H1 (cell line): ENCODE data around the gene RPS21. TPM values are rescaled to one million over a fixed set of nuclear protein-coding genes. Genes with fewer than 3 reads are reported as not detected.

ENCODE experiments used
- CTCF ChIA-PET: fragments of 300-600 bp; sonication (Branson Sonifier 250); formaldehyde crosslinking; loops from one replicate; lab custom pipeline; 2021; ENCODE audit not compliant: partially characterized antibody; lab: Charles Lee
- POLR2A ChIA-PET: fragments of 300-600 bp; sonication (Branson Sonifier 250); formaldehyde crosslinking; loops from one replicate; lab custom pipeline; 2021; ENCODE audit warnings: inconsistent platforms; ENCODE audit not compliant: partially characterized antibody; lab: Charles Lee
- DNase-seq, 2 experiments: peaks; one replicate each; pipeline versions ENCODE4 v3.0.0 to v3.0.0-alpha.2; 2010 to 2022; ENCODE audit warnings: low spot score in 2 of 2, low read depth in 1 of 2, mixed read lengths in 1 of 2
- FAIRE-seq: peaks from 2 replicates; lab custom pipeline; 2011; peaks lifted over from hg19 to GRCh38; lab: Jason Lieb, UNC
- H2AFZ ChIP-seq: 2 replicates; pipeline ENCODE4 v1.8.1; 2012; ENCODE audit warnings: low read length, inconsistent platforms
- H2AK5ac ChIP-seq: 2 replicates; pipeline ENCODE4 v1.6.1; 2013; ENCODE audit warnings: low read depth, low read length
- H2BK120ac ChIP-seq: replicated peaks from 2 replicates; pipeline ENCODE3; 2013; ENCODE audit warnings: low read depth, low read length, inconsistent platforms
- H2BK12ac ChIP-seq: 2 replicates; pipeline ENCODE4 v1.6.1; 2013; ENCODE audit warnings: low read depth, low read length
- H2BK15ac ChIP-seq: 2 replicates; pipeline ENCODE4 v1.6.1; 2013; ENCODE audit warnings: low read length
- H2BK20ac ChIP-seq: 2 replicates; pipeline ENCODE4 v1.6.1; 2013; ENCODE audit warnings: low read length
- H2BK5ac ChIP-seq: 2 replicates; pipeline ENCODE4 v1.6.1; 2013; ENCODE audit warnings: low read depth, low read length
- H3K14ac ChIP-seq: 2 replicates; pipeline ENCODE4 v1.6.1; 2013; ENCODE audit warnings: inconsistent platforms; ENCODE audit not compliant: insufficient read length
- H3K18ac ChIP-seq: 2 replicates; pipeline ENCODE4 v1.6.1; 2013; ENCODE audit warnings: low read length; ENCODE audit errors: extremely low read depth
- H3K23ac ChIP-seq: 2 replicates; pipeline ENCODE4 v1.6.1; 2013; ENCODE audit warnings: inconsistent platforms; ENCODE audit not compliant: insufficient read length
- H3K23me2 ChIP-seq: 2 replicates; pipeline ENCODE4 v1.6.1; 2013; ENCODE audit warnings: low read depth, low read length
- H3K27ac ChIP-seq: 2 replicates; pipeline ENCODE4 v1.6.1; 2011; ENCODE audit warnings: low read depth, low read length, inconsistent platforms
- H3K27me3 ChIP-seq, 4 experiments: replicated peaks in 1 of 4; 1 replicate in 1 of 4; 2 replicates in 3 of 4; pipeline versions ENCODE4 v1.6.1 to v1.8.1; 2011 to 2013; ENCODE audit warnings: low read length in 3 of 4, mild to moderate bottlenecking in 3 of 4, inconsistent platforms in 2 of 4, mixed read lengths in 2 of 4, moderate library complexity in 1 of 4; ENCODE audit not compliant: control insufficient read depth in 3 of 4, insufficient read depth in 3 of 4; ENCODE audit errors: extremely low read depth in 1 of 4
- H3K36me3 ChIP-seq, 4 experiments: 2 replicates each; pipeline versions ENCODE4 v1.6.1 to v1.8.1; 2011 to 2013; ENCODE audit warnings: mild to moderate bottlenecking in 4 of 4, low read length in 3 of 4, moderate library complexity in 2 of 4, control low read depth in 1 of 4, inconsistent platforms in 1 of 4; ENCODE audit not compliant: insufficient read depth in 4 of 4, control insufficient read depth in 2 of 4
- H3K4ac ChIP-seq: replicated peaks from 2 replicates; pipeline ENCODE3; 2013; ENCODE audit warnings: low read length, low read depth, mixed read lengths, inconsistent platforms; ENCODE audit not compliant: insufficient read length
- H3K4me1 ChIP-seq, 4 experiments: replicated peaks in 1 of 4; 1 replicate in 1 of 4; 2 replicates in 3 of 4; pipeline versions ENCODE4 v1.6.1 to v1.8.1; 2011 to 2013; ENCODE audit warnings: low read length in 3 of 4, inconsistent platforms in 2 of 4, mixed read lengths in 1 of 4; ENCODE audit not compliant: insufficient read depth in 4 of 4, control insufficient read depth in 3 of 4
- H3K4me2 ChIP-seq, 2 experiments: 2 replicates each; pipeline versions ENCODE4 v1.6.1 to v1.8.1; 2011 to 2013; ENCODE audit warnings: low read depth in 2 of 2, low read length in 2 of 2, control low read depth in 1 of 2, inconsistent platforms in 1 of 2, mild to moderate bottlenecking in 1 of 2; ENCODE audit not compliant: insufficient read depth in 1 of 2
- H3K4me3 ChIP-seq, 4 experiments: fragments of 200-600, 300-600 bp in 1 of 4; sonication (generic), shearing (Covaris generic), sonication (Bioruptor Twin) in 1 of 4; 2 replicates each; pipeline versions ENCODE4 v1.5.1 to v1.8.1; 2011 to 2016; ENCODE audit warnings: low read length in 4 of 4, low read depth in 3 of 4, control low read depth in 2 of 4, inconsistent platforms in 2 of 4, mild to moderate bottlenecking in 2 of 4, mixed read lengths in 1 of 4, moderate library complexity in 1 of 4; ENCODE audit not compliant: insufficient read depth in 2 of 4; ENCODE audit errors: extremely low read depth in 1 of 4
- H3K56ac ChIP-seq: replicated peaks from 2 replicates; pipeline ENCODE3; 2013; ENCODE audit warnings: low read depth, mild to moderate bottlenecking, mixed read lengths, low read length, inconsistent platforms; ENCODE audit not compliant: insufficient read length
- H3K79me1 ChIP-seq: 2 replicates; pipeline ENCODE4 v1.6.1; 2013; ENCODE audit warnings: low read depth, low read length, control low read depth
- H3K79me2 ChIP-seq, 2 experiments: 2 replicates each; pipeline versions ENCODE4 v1.6.1 to v1.8.1; 2012 to 2013; ENCODE audit warnings: low read length in 2 of 2, mild to moderate bottlenecking in 2 of 2, inconsistent platforms in 1 of 2; ENCODE audit not compliant: insufficient read depth in 2 of 2, control insufficient read depth in 1 of 2
- H3K9ac ChIP-seq, 4 experiments: replicated peaks in 1 of 4; 1 replicate in 1 of 4; 2 replicates in 3 of 4; pipeline versions ENCODE4 v1.6.1 to v1.8.1; 2011 to 2013; ENCODE audit warnings: low read depth in 3 of 4, low read length in 3 of 4, control low read depth in 2 of 4, mild to moderate bottlenecking in 2 of 4, moderate library complexity in 2 of 4, inconsistent platforms in 1 of 4; ENCODE audit errors: extremely low read depth in 1 of 4
- H3K9me3 ChIP-seq, 2 experiments: 2 replicates each; pipeline versions ENCODE4 v1.6.1 to v1.8.1; 2012 to 2013; ENCODE audit warnings: mild to moderate bottlenecking in 2 of 2, moderate library complexity in 2 of 2, control low read depth in 1 of 2, inconsistent platforms in 1 of 2, low read depth in 1 of 2, low read length in 1 of 2, mixed read lengths in 1 of 2; ENCODE audit not compliant: insufficient read depth in 2 of 2
- H4K20me1 ChIP-seq, 2 experiments: replicated peaks in 1 of 2; 2 replicates each; pipeline versions ENCODE3 to v1.8.1; 2011 to 2013; ENCODE audit warnings: inconsistent platforms in 2 of 2, low read length in 2 of 2, mild to moderate bottlenecking in 1 of 2; ENCODE audit not compliant: insufficient read depth in 2 of 2, control insufficient read depth in 1 of 2
- H4K5ac ChIP-seq: 2 replicates; pipeline ENCODE4 v1.6.1; 2013; ENCODE audit warnings: low read length, low read depth, mixed read lengths, inconsistent platforms; ENCODE audit not compliant: insufficient read length
- H4K8ac ChIP-seq: 2 replicates; pipeline ENCODE4 v1.8.0; 2013; ENCODE audit warnings: mild to moderate bottlenecking, moderate library complexity, low read length, inconsistent platforms; ENCODE audit not compliant: insufficient read depth; ENCODE audit errors: extremely low read depth
- H4K91ac ChIP-seq: replicated peaks from 2 replicates; pipeline ENCODE3; 2013; ENCODE audit warnings: low read length, mixed read lengths, inconsistent platforms; ENCODE audit not compliant: insufficient read length
- BCL11A ChIP-seq, 2 experiments: IDR thresholded peaks; one replicate each; pipeline ENCODE4 v1.6.1; 2011; ENCODE audit warnings: low read depth in 2 of 2, low read length in 2 of 2, mild to moderate bottlenecking in 2 of 2
- CREB1 ChIP-seq: IDR thresholded peaks from 2 replicates; pipeline ENCODE4 v1.6.1; 2012; ENCODE audit warnings: inconsistent platforms
- EP300 ChIP-seq, 2 experiments: IDR thresholded peaks; 1 replicate in 1 of 2; 2 replicates in 1 of 2; pipeline ENCODE4 v1.6.1; 2011 to 2012; ENCODE audit warnings: low read depth in 2 of 2, low read length in 2 of 2, mild to moderate bottlenecking in 2 of 2, borderline replicate concordance in 1 of 2, inconsistent platforms in 1 of 2, moderate library complexity in 1 of 2
- EZH2 ChIP-seq: fragments of 200-600 bp; sonication (generic); IDR thresholded peaks from 2 replicates; pipeline ENCODE4 v1.7.1; 2012; ENCODE audit warnings: low read depth, mild to moderate bottlenecking, moderate library complexity, low read length, inconsistent platforms; ENCODE audit not compliant: severe bottlenecking
- PHF8 ChIP-seq: fragments of 200-600 bp; sonication (generic); conservative IDR thresholded peaks from 2 replicates; pipeline ENCODE4 v1.7.1; 2012; ENCODE audit warnings: low read depth, mild to moderate bottlenecking, inconsistent platforms, low read length, moderate library complexity
- WGBS, 2 experiments: shearing (Covaris generic) in 1 of 2; methylation state at CpG; one replicate each; pipeline versions ENCODE4 v1.1.6 to v1.1.7; 2013 to 2015; ENCODE audit warnings: low lambda C conversion rate in 2 of 2, mixed read lengths in 2 of 2, inconsistent platforms in 1 of 2, low coverage in 1 of 2, missing lambda C conversion rate in 1 of 2; ENCODE audit not compliant: insufficient replicate concordance in 2 of 2, insufficient coverage in 1 of 2, insufficient read length in 1 of 2; ENCODE audit errors: extremely low coverage in 1 of 2, missing lambda C conversion rate in 1 of 2; 5-methylcytosine and 5-hydroxymethylcytosine counted together
- polyA plus RNA-seq, 7 experiments: library from polyadenylated mRNA; depleted of rRNA in 3 of 7; stranded (reverse) in 5 of 7; unstranded in 2 of 7; fragments of >200 nt in 5 of 7; fragments of 200-250 nt in 2 of 7; gene quantifications; 1 replicate in 5 of 7; 2 replicates in 1 of 7; 4 replicates in 1 of 7; pipeline versions ENCODE4 v1.2.1 to v1.2.3, GENCODE V29; 2011 to 2013; ENCODE audit warnings: missing spikeins in 2 of 7, mixed read lengths in 2 of 7
- total RNA-seq: library from RNA; stranded (reverse); fragmentation: NEBNext Ultra II Directional; extraction: Animal tissue kit (Norgen Biotek cat#: 25700); gene quantifications from 2 replicates; pipeline ENCODE4 v1.2.1, GENCODE V29; 2021

The RPS21 gene
- total and polyA plus RNA-seq, 2 of the 8 experiments (the other 6 are each of a cell fraction or from before 2014, with no cell fraction given): 1,787 to 7,219 TPM

DNA sequence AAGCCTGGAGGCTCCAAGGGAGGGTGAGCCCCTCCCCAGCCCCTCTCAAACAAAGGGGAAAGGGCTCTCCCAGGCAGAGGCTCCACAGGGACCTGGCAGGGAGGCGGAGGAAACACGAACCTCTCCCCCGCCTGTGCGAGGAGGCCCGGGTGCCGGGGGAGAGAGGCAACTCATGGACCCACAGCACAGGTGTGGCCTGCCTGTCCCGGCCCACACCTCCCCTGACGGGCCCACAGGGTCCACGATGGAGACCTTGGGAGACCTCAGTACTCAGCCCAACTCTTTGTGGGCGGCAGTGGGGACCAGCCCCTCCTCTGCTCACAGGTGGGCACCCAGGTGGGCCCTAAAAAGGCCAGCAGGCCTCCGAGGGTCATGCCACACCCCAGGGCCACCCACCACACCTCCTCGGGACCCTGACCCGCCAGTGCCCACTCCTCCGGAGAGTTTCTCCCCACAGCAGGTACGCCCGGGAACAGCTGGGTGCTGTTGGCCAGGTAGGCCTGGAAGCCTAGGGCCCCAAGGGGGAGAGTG, 32.0 kb upstream of the RPS21 start:
- H2BK15ac ChIP-seq: no peak overlapping the region
- no peaks in the 10 kb centered on the region for H3K23me2 ChIP-seq
- FAIRE-seq (no peak), DNase-seq (no peak)
- H2BK120ac ChIP-seq: no peak overlapping the region
- peaks cover 0 to 43% (median 31%) of the 10 kb centered on the region in 4 experiments; a peak in 6 of 7 replicates for H3K4me1 ChIP-seq
- H3K79me1 ChIP-seq: peaks cover 30% of the 10 kb centered on the region
- WGBS, 2 experiments: 66% methylated on average over 10 of the region's 16 CpGs; no CpG with 5 or more reads in 1 of the 2 experiments
- ChIA-PET CTCF (interaction anchor here (1.1 to 3.6 kb wide), 4 partner anchors 10 to 46 kb away, joined by 3 to 30 read pairs (median 8); partner anchors contain the start of gene LAMA5), POLR2A (interaction anchor here (0.8 to 10.4 kb wide), 4 partner anchors 10 to 112 kb away, joined by 3 to 114 read pairs (median 8); partner anchors contain the start of gene LAMA5)
- H3K36me3 ChIP-seq: peaks cover 15 to 33% (median 28%) of the 10 kb centered on the region in 4 experiments; a peak in 6 of 8 replicates
- H4K20me1 ChIP-seq: peaks cover 0 to 26% of the 10 kb centered on the region in 2 experiments
- TF ChIP-seq CREB1 (no peak), EP300 (IDR thresholded peaks at IDR 0.05; ENCODE audit: borderline replicate concordance in 1 of 2, low read depth in 2 of 2, low read length in 2 of 2) (no peak), PHF8 (no peak), BCL11A (IDR thresholded peaks at IDR 0.05; ENCODE audit: low read depth in 2 of 2, low read length in 2 of 2) (no peak), EZH2 (no peak)
- no peak overlapping the region for H4K8ac ChIP-seq
- H3K27ac ChIP-seq: peak overlapping the region; percentile 71
- H3K56ac ChIP-seq: no peak overlapping the region
- no peaks in the 10 kb centered on the region for H3K27me3 ChIP-seq
- no peak overlapping the region for H3K14ac ChIP-seq
- H3K79me2 ChIP-seq: peaks cover 10 to 62% of the 10 kb centered on the region in 2 experiments; a peak in 3 of 4 replicates
- H3K23ac ChIP-seq: no peak overlapping the region
- peak overlapping the region; percentile 73 for H2BK5ac ChIP-seq
- peak overlapping the region; percentile 90; the same call in 1 of the 2 replicates for H2AK5ac ChIP-seq
- peaks cover 0 to 2% of the 10 kb centered on the region in 2 experiments; a peak in 1 of 4 replicates for H3K9me3 ChIP-seq
- H2BK12ac ChIP-seq: 0 out of 2 replicates have a peak overlapping the region, but pooled peaks have one; percentile 27
- H3K4me3 ChIP-seq: no peak overlapping the region
- H3K9ac ChIP-seq: peak overlapping the region in 1 of 4 experiments; percentile 16; a peak in 3 of 7 replicates
- no peak overlapping the region for H2AFZ ChIP-seq
- H4K5ac ChIP-seq: peak overlapping the region; percentile 30
- peak overlapping the region; percentile 85 for H4K91ac ChIP-seq
- H3K18ac ChIP-seq: peak overlapping the region; percentile 60
- peak overlapping the region; percentile 91 for H3K4ac ChIP-seq
- H3K4me2 ChIP-seq: no peak overlapping the region
- no peak overlapping the region for H2BK20ac ChIP-seq
